Measurements from ENCODE around the gene SCARB1.

SCARB1 gene

DNA sequence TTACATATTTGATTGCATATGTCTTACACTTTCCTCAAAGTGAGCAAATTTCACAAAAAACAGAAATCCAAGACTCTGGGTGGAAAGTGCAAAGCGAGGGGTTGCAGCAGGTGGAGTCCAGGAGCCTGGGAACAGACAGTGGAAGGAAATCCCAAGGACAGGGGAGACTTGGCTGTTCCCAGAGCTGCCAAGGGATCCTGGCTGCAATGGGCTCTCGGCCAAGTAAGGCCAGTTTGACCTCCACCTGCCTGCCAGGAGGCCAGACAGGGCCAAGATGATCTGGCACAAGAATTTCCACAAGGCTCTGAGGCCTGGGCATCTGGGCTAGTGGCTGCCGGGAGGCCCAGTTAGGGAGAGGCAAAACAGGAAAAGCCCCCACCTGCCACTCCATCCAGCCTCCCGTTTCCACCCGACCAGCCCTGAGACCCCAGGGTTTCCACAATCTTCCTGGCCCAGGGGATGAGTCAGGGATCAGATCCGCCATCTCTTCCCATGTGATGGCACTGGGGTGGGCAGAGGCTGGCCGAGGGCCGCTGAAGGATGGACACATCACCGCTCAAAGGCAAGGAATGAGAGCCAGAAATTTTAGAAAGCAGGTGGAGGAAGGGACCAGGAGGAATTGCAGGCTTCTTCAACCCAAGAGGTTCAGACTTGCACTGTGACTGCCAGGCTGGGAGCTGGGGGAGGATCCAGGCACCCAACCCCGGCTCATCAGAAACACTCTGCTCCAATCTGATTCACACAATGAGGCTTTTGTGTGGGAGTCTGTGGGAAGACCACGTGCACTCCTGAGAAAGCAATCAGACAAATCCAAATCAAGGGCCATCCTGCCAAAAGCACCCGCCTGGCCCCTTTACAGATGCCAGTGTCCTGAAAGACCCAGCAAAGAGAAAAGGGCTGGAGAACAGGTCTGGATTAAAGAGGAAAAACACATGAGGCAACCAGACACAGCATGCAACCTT lies 16.3 kb downstream of the SCARB1 start:
- H3K27ac ChIP-seq, result no peak overlapping the region
- no peak for DNase-seq (ENCODE audit: low read depth, low spot score)

DNA sequence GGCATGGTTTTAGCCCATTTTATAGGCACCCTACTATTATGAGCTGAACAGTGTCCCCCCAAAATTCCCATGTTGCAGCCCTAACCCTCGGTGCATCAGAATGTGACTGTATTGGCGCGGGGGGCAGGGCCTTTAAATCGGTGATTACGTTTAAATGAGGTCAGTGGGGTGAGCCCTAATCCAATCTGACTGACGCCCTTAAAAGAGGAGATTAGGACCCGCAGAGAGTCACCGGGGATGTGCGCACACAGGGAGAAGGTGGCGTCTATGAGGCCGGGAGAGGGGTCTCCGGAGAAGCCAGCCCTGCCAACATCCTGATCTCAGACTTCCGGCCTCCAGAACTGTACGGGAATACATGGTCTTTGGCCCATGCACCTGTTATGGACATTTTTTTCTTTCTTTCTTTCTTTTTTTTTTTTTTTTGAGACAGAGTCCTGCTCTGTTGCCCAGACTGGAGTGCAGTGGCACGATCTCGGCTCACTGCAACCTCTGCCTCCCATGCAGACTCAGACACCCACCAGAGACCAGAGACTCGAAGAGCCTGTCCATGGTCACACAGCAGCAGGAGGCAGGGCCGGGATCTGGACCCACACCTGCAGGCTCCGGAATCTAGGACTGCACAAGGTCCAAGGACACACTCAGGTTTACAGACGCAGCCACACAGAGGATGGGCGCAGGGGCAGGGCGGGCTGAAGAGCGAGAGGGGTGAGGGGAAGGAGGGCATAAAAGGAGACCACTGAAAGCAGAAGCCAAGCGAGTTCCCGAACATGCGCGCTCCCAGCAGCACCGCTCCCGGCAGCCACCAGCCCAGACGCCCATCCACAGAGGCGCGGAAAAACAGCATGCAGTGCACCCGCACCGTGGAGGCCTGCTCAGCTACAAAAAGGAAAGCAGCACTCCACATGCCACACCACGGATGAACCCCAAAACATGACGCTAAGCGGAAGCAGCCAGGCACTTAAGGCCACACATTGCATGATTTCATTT lies 19.0 kb downstream of the SCARB1 start:
- no peak for DNase-seq (ENCODE audit: low read depth, low spot score)
- H3K27ac ChIP-seq, result no peak overlapping the region

DNA sequence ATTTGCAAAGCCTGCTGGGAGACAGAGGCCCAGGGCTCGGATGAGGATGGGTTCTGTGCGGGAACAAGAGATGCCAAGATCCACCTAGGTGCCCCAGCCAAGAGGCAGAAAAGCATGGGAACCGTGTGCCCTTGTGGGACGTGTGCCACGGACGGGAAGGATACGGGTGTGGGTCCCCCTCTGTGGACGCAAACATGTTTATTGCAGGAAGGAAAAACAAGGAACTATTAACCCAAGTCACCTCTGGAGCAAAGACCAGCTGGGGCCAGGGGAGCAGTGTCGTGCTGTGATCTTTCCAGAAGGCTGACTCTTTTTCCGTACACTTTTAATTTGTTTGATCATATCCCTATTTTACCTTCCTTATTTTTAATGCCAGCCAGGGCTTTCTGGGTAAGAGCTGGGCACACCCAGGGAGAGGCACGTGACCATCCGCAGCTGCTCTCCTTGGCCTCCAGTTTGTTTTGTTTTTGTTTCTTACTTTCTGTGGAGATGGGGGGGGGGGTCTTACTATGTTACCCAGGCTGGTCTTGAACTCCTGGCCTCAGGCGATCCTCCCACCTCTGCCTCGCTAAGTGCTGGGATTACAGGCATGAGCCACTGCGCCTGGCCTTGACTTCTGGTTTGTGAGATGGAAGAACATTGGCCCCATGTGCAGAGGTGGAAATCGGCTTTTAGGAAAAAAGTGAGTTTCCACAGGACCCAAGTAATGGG lies 20.7 kb downstream of the SCARB1 start:
- no peak overlapping the region for H3K27ac ChIP-seq
- no peak for DNase-seq (ENCODE audit: low read depth, low spot score)

DNA sequence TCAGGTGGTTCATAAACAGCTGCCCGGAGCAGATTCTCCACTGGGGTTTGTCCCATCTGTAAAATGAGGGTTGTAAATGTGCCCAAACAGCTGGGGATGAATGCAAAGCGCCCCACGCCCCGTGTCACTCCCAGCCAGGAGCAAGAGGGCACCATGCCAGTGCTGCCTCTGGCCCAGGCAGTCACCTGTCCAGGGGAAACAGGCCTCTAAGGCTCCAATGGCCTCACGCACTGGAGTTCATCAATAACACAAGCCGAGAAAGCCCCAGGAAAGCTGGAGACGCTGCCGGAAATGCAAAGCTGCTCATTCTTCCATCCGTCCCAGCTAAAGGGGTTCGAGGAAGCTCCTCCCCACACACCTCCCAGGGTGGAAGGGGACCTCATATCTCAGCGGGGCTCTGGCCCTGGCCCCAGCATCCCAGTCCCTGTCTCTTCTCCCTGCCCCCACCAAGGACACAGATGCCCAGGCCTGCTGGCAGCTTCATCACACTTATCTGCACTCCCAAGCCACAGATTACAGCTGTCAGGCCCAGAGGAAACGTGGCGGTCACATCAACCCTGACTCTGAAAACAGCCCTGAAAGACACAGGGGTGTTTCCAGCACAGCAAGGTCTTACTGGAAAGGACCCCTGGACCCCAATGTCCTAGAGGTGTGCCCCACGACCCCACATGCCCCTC lies 21.5 kb downstream of the SCARB1 start:
- no peak for DNase-seq (ENCODE audit: low read depth, low spot score)
- no peak overlapping the region for H3K27ac ChIP-seq

DNA sequence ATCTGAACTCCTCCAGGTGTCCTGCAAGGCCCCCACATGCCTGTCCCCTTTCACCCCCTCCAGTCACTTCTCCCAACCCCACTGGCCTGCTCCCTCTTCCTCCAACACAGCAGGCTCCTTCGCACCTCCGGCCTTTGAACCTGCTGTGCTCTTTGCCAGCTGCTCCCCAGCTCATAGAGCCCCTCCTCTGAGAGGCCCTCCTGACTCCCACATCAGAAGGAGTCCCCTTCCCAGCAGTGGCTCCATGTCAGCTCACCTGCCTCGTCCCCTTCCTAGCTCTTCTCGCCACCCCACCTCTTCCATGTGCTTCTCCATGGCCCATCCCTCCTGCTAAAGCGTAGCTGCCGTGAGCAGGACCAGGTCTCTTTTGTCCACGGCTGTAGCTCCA lies 22.1 kb downstream of the SCARB1 start:
- DNase-seq (ENCODE audit: low read depth, low spot score), result no peak

DNA sequence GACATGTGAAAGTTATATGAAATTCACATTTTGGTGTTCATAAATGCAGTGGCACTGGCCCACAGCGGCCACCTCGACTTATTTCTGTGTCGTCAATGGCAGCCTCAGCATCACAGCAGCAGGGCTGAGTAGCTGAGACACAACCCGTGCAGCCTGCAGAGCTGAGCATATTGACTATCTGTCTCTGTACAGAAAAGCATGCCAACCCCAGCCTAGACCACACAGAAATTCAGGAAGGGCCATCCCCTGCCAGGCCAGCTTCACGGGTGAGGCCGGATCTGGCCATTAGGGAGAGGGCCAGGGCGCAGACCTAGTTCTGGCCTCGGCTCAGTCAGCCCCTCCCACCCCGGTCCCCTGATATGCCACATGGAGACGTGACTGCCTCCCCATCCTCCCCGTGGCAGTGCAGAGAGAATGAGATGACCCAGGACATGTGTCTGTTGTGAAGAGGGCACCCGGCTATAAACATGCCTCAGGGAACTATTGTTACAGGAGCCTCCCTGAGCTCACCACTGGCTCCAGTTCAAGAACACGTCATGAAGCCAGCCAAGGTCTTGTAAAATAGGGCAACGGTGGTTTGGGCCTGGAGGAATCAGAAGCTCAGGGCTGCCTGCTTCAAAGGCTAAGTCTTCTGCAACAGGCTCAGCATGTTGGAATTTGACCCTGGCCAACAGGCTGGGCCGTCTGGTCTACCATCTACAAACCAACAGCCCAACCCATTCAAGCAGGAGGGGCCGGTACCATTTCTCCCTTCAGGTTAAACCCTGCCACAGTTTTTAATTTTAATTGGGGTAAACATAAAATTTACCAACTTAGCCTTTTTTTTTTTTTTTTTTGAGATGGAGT lies 25.5 kb downstream of the SCARB1 start:
- peak overlapping the region; percentile 65 for H3K27ac ChIP-seq

More for the DNA sequence above, 22.1 kb downstream of the SCARB1 start:
- H3K27ac ChIP-seq, result no peak overlapping the region

DNA sequence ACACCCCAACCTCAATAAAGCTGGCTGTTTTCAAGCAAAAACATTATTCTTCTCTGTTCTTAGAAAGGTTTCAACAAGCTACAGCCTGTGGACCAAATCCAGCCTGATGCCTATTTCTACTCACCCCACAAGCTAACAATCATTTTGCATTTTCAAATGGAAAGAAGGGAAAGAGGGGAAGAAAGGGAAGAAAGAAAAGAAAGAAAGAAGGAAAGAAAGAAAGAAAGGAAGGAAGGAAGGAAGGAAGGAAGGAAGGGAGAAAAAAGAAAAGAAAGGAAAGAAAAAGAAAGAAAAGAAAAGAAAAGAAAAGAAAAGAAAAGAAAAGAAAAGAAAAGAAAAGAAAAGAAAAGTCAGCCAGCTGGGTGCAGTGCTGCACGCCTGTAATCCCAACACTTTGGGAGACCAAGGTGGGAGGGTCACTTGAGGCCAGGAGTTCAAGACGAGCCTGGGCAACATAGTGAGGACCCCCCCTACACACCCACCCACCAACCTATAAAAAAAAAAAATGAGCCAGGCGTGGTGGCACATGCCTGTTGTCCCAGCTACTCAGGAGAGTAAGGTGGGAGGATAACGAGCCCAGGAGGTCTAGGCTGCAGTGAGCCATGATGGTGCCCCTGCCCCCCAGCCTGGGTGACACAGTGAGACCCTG lies 26.3 kb downstream of the SCARB1 start:
- DNase-seq (ENCODE audit: low read depth, low spot score), result no peak
- no peak overlapping the region for H3K27ac ChIP-seq

More for the DNA sequence above, 25.5 kb downstream of the SCARB1 start:
- DNase-seq (ENCODE audit: low read depth, low spot score), result peak; percentile 95

DNA sequence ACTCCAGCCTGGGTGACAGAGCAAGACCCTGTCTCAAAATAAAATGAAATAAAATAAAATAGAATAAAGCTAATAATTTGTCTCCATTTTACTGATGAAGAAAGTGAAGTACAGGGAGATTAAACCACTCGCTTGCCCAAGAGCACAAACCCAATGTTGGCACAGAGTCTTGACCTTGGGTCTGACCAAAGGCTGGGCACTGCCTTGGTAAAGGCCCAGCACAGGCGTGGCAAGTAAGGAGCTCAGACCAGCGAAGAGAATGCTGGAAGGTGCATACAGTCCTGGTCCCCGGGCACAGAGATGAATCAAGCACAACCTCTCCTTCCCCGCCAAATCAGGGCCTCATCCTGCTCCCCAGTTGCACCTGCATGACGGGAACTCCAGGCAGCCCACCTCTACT lies 26.9 kb downstream of the SCARB1 start:
- H3K27ac ChIP-seq, result no peak overlapping the region
- DNase-seq (ENCODE audit: low read depth, low spot score), result no peak

DNA sequence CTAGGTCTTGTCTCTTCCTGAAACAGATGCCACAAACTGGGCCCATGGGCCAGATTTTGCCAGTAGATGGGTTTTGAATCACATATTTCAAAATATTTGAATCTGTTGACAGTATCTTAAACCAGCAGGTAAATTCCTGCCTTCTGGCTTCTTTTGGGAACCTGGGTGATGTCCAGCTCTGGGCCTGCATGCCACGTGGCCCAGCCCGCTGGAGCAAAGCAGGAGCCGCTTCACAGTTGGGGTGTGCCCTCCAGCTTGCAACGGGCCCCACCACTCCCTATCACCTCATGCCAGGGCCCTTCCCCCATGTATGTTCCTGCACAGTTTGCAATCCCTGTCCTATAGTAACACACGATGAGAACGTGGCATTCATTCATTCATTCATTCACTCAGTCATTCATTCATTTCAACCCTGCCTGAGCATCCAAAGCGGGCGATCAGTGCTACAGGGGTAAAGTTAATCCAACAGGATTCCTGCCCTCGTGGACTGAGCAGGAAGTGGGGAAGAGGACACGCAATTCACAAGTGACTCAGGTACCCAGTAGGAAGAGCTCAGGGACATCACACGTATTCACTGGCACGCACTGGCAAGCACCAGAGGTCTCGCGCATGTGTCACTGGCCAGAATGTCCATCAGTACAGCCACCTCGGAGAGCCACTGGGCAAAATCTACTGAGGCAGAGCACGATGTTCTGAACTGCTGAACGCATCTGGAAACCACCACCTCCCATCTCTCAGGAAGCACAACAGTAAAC lies 27.8 kb downstream of the SCARB1 start:
- H3K27ac ChIP-seq, result peak overlapping the region; percentile 2
- DNase-seq (ENCODE audit: low read depth, low spot score), result no peak

DNA sequence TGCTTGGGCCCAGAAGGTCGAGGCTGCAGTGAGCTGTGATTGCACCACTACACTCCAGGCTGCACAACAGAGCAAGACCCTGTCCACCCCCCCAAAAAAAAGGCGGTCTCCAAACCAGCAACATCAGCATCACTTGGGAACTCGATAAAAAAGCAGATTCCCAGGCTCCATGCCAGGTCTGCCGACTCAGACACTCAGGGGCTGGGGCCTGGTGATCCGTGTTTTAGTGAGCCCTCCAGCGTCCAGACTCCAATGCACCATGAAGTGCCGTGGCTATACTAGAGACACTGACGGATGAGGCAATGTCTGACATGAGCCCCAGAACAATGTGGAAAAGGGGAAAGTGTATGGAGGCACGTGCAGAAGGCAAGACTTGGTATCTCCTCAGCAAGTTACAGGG lies 28.8 kb downstream of the SCARB1 start:
- DNase-seq (ENCODE audit: low read depth, low spot score), result no peak
- H3K27ac ChIP-seq, result no peak overlapping the region

DNA sequence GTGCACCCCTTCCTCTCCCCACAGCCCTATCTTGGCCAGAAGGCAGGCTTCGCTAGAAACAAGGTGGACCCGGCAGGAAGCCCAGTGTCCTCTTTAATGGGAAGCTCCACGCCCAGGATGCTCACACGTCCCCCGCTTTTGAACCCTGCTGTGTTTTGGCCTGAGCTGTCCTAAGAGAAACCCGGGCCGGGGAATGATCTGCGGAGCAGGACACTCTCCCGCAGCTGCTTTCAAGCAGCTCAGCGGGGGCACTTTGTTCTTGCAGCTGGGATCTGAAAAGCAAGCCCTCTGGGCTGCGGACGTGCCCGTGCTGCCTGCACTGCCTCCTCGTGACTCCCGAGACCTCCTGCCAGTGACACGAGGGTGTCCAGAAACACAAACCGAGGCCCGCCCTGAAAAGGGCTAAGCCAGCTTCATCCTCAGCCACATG lies 30.0 kb downstream of the SCARB1 start:
- no peak overlapping the region for H3K27ac ChIP-seq
- no peak for DNase-seq (ENCODE audit: low read depth, low spot score)

DNA sequence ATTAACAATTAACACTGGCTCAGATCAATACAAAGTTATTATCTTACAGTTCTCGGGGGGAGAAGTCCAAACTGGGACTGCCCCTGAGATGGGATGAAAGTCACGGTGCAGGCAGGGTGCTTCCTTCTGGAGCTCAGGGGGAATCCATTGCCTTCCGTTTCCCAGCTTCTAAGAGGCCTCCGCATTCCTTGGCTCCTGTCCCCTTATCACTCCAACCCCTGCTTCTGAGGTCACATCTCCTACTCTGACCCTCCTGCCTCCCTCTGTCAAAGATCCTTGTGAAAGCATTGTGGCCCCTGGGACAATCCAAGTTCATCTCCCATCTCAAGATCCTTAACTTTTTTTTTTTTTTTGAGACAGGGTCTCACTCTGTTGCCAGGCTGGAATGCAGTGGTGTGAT lies 30.8 kb downstream of the SCARB1 start:
- H3K27ac ChIP-seq, result no peak overlapping the region
- DNase-seq (ENCODE audit: low read depth, low spot score), result no peak

DNA sequence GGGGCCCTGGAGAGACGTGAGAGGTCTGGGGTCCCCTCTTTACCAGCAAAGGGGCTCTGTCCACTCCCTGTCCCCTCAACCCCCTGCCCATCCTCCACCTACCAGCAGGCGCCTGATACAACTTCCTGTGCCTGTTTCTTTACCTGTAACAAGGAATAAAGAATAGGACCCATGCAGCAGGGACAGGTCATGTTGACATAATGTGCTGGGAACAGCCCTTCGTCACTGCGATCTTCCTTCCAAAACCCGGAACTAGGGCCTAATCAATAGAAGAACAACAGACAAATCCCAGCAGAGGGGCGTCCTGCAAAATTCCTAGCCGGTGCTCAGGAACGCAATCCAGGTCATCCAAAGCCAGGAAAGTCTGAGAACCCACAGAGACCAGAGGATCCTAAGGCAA lies 32.1 kb downstream of the SCARB1 start:
- H3K27ac ChIP-seq, result no peak overlapping the region
- DNase-seq (ENCODE audit: low read depth, low spot score), result no peak

DNA sequence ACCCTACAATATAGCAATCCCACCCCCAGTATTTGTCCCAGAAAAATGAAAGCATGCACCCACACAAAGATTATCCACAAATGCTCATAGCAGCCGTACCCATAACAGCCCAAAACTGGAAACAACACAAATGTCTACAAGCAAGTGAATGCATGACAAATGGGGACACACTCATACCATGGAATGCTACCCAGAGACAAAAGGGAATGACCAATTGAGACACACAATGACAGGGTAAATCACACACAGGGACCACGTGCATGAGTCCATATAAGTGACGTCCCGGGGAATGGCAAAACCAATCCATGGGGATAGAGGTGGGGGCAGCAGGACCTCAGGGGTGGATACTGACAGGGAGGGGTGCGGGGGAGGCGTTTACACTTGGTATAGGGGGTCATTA lies 33.4 kb downstream of the SCARB1 start:
- H3K27ac ChIP-seq, result no peak overlapping the region
- no peak for DNase-seq (ENCODE audit: low read depth, low spot score)

DNA sequence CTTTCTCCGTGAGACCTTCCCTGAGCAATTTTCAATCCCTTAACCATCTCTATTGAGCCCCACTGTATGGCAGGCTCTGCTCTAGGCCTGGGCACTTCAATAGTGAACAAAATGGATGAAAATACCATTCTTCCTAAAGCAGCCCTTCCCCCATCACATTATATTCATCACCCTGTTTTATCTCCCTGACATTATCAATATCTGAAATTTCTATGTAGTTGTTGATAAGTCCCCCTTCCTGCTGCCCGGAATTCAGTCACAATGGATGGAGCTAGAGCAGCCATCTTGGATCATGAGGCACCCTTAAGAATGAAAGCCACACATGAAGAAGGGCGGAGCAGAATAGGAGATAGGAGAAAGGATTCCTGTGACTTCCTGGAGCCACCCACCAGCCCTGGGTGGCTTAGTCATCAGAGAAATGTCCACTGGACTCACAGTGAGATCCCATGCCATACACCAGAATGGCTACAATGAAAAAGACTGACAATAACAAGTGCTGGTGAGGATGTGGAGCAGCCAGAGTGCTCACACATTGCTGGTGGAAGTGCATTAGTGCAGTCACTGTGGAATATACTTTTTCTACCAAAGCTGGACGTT lies 33.9 kb downstream of the SCARB1 start:
- no peak for DNase-seq (ENCODE audit: low read depth, low spot score)
- peak overlapping the region; percentile 86 for H3K27ac ChIP-seq

DNA sequence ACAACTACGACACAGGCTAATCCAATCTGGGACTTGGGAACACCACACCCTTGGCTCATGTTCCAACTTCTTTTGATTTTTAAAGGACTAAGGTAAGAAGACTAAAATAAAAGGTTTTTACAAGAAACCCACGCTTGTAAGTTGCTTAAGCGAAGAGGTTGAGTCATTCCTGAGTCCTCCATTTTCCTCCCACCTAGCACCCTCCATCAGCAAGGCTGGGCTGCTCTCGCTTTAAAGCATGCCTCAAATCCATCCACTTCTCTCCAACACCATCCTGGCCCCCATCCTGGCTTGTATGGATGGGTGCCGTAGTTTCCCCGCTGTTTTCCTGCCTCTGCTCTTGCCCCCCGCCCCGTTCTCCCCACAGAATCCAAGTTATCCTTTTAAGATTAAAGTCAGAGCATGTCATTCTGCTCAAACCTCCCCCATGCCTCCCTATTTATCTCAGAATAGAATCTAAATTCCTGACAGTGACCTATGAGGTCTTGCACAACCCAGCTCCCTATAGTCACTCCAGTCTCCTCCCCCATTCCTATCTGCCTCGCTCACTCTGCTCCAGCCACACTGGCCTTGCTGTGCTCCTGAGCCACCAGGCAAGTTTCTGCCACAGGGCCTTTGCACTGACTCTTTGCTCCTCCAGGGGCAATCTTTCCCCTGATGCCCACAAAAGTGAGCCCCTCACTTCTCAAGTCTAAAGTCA lies 34.5 kb downstream of the SCARB1 start:
- DNase-seq (ENCODE audit: low read depth, low spot score), result peak; percentile 84
- peak overlapping the region; percentile 86 for H3K27ac ChIP-seq

Measured in epithelial cell of prostate (primary cell).